K562 (cell line): ENCODE measurements around the gene MEIS2. TPM values are rescaled to one million over a fixed set of nuclear protein-coding genes. Genes with fewer than 3 reads are reported as not detected.

Experiments used
- ATAC-seq: fragments of 200-7000 bp; cut with Tn5 transposase; 3 replicates; pipeline ENCODE4 v1.9.1; 2020; ENCODE audit warnings: moderate library complexity
- BruUV-seq: library from RNA; stranded (reverse); fragments of 400-500 nt; replicated peaks from 2 replicates; lab custom pipeline; 2021; lab: Mats Ljungman, UMichigan
- CTCF ChIA-PET: fragments of 300-600 bp; formaldehyde crosslinking; extraction: SDS; loops from one replicate; lab custom pipeline; 2021; ENCODE audit warnings: low intra/inter-chr PET ratio; lab: Yijun Ruan, JAX
- POLR2A ChIA-PET: fragments of 300-600, 350-650 bp; sonication (Branson Sonifier 250); formaldehyde crosslinking; extraction: SDS; loops from one replicate; lab custom pipeline; 2021; ENCODE audit warnings: antibody characterized with exemption, inconsistent platforms; lab: Yijun Ruan, JAX
- DNase-seq, 4 experiments: peaks; one replicate each; pipeline versions ENCODE4 v3.0.0 to v3.0.0-alpha.2; 2011 to 2018; ENCODE audit warnings: low spot score in 3 of 4, mixed read lengths in 3 of 4; ENCODE audit errors: extremely low read depth in 1 of 4
- FAIRE-seq: peaks from 2 replicates; lab custom pipeline; 2011; peaks lifted over from hg19 to GRCh38; lab: Jason Lieb, UNC
- H2AFZ ChIP-seq: 2 replicates; pipeline ENCODE4 v1.6.0; 2011; ENCODE audit warnings: low read depth, low read length, control low read depth, inconsistent platforms
- H3K27ac ChIP-seq: fragments of 200-600 bp; 3 replicates; pipeline ENCODE4 v1.8.0; 2011; ENCODE audit warnings: low read depth, mild to moderate bottlenecking, control low read depth, inconsistent platforms, low read length, moderate library complexity, mixed read lengths; ENCODE audit errors: extremely low read depth
- H3K27me3 ChIP-seq, 2 experiments: fragments of 300-600 bp in 1 of 2; 2 replicates in 1 of 2; 3 replicates in 1 of 2; pipeline versions ENCODE4 v1.6.0 to v1.8.0; 2011; ENCODE audit warnings: inconsistent platforms in 2 of 2, low read length in 2 of 2, mild to moderate bottlenecking in 1 of 2, mixed read lengths in 1 of 2, moderate library complexity in 1 of 2; ENCODE audit not compliant: control insufficient read depth in 2 of 2, insufficient read depth in 2 of 2
- H3K36me3 ChIP-seq: fragments of 300-600 bp; 3 replicates; pipeline ENCODE4 v1.8.0; 2011; ENCODE audit warnings: mild to moderate bottlenecking, low read length, inconsistent platforms; ENCODE audit not compliant: control insufficient read depth, insufficient read depth
- H3K4me1 ChIP-seq, 2 experiments: fragments of 200-600 bp in 1 of 2; replicated peaks in 1 of 2; 2 replicates in 1 of 2; 3 replicates in 1 of 2; pipeline versions ENCODE4 v1.5.1 to v1.8.0; 2011; ENCODE audit warnings: inconsistent platforms in 2 of 2, low read length in 2 of 2, mild to moderate bottlenecking in 1 of 2, mixed read lengths in 1 of 2, moderate library complexity in 1 of 2; ENCODE audit not compliant: control insufficient read depth in 2 of 2, insufficient read depth in 2 of 2
- H3K4me2 ChIP-seq: 2 replicates; pipeline ENCODE4 v1.6.1; 2011; ENCODE audit warnings: low read length, control low read depth, inconsistent platforms, mixed read lengths; ENCODE audit not compliant: insufficient read depth
- H3K4me3 ChIP-seq: fragments of 200-600 bp; sonication (generic), shearing (Covaris generic); 2 replicates; pipeline ENCODE4 v1.5.1; 2016; ENCODE audit warnings: control low read depth, inconsistent platforms
- H3K79me2 ChIP-seq: fragments of 200-600 bp; 3 replicates; pipeline ENCODE4 v1.8.0; 2011; ENCODE audit warnings: low read length, inconsistent platforms; ENCODE audit not compliant: control insufficient read depth, insufficient read depth
- H3K9ac ChIP-seq, 2 experiments: 2 replicates each; pipeline versions ENCODE4 v1.6.0 to v1.6.1; 2011; ENCODE audit warnings: low read depth in 2 of 2, low read length in 2 of 2, control low read depth in 1 of 2, inconsistent platforms in 1 of 2, mild to moderate bottlenecking in 1 of 2, mixed read lengths in 1 of 2; ENCODE audit not compliant: insufficient read depth in 1 of 2
- H3K9me1 ChIP-seq: one replicate; pipeline ENCODE4 v1.6.0; 2011; ENCODE audit warnings: inconsistent platforms, mild to moderate bottlenecking, low read length, moderate library complexity; ENCODE audit not compliant: control insufficient read depth, insufficient read depth
- H3K9me3 ChIP-seq: replicated peaks from 2 replicates; pipeline ENCODE4 v1.5.1; 2011; ENCODE audit warnings: low read depth, low read length, inconsistent platforms; ENCODE audit not compliant: control insufficient read depth, insufficient read depth
- H4K20me1 ChIP-seq: replicated peaks from 2 replicates; pipeline ENCODE4 v1.6.1; 2011; ENCODE audit warnings: low read length, inconsistent platforms, mixed read lengths; ENCODE audit not compliant: control insufficient read depth, insufficient read depth
- ARHGAP35 ChIP-seq: fragments of 450-650 bp; IDR thresholded peaks from 2 replicates; pipeline ENCODE4 v1.6.1; 2018; ENCODE audit not compliant: partially characterized antibody
- ARID1B ChIP-seq: fragments of 450-650 bp; IDR thresholded peaks from 2 replicates; pipeline ENCODE4 v1.6.1; 2016; ENCODE audit warnings: antibody characterized with exemption, mild to moderate bottlenecking, inconsistent platforms
- BRF2 ChIP-seq: IDR thresholded peaks from 3 replicates; pipeline ENCODE4 v1.6.1; 2011; ENCODE audit warnings: borderline replicate concordance, mild to moderate bottlenecking; ENCODE audit not compliant: insufficient read length, insufficient read depth
- CBFA2T3 ChIP-seq: fragments of 450-650 bp; IDR thresholded peaks from 2 replicates; pipeline ENCODE4 v1.6.1; 2017
- FOXK2 ChIP-seq, 2 experiments: fragments of 450-650 bp; IDR thresholded peaks in 1 of 2; conservative IDR thresholded peaks in 1 of 2; 2 replicates each; pipeline ENCODE4 v1.6.1; 2016; ENCODE audit warnings: low read depth in 2 of 2, mild to moderate bottlenecking in 1 of 2
- KLF6 ChIP-seq: fragments of 250-450 bp; sonication (Bioruptor Pico); IDR thresholded peaks from 2 replicates; pipeline ENCODE4 v1.4.0; 2020; ENCODE audit warnings: mild to moderate bottlenecking, moderate library complexity, borderline replicate concordance
- MEIS2 ChIP-seq: fragments of 450-650 bp; IDR thresholded peaks from 2 replicates; pipeline ENCODE4 v1.6.1; 2014; ENCODE audit warnings: mild to moderate bottlenecking; ENCODE audit not compliant: partially characterized antibody
- PHB ChIP-seq: fragments of 250-450 bp; sonication (Bioruptor Pico); IDR thresholded peaks from 2 replicates; pipeline ENCODE4 v1.5.0; 2021
- SETDB1 ChIP-seq: IDR thresholded peaks from one replicate; pipeline ENCODE4 v1.6.1; 2012; ENCODE audit warnings: low read length, control low read depth, inconsistent platforms
- SRF ChIP-seq, 2 experiments: fragments of 250-450, 450-650 bp in 1 of 2; sonication (Bioruptor Pico) in 1 of 2; sonication (generic) in 1 of 2; formaldehyde crosslinking; IDR thresholded peaks; 2 replicates each; pipeline versions ENCODE4 v1.5.0 to v1.5.1; 2020 to 2022; ENCODE audit warnings: mild to moderate bottlenecking in 1 of 2, missing genetic modification reagents in 1 of 2
- ZBTB12 ChIP-seq: fragments of 250-450 bp; sonication (Bioruptor Pico); IDR thresholded peaks from 2 replicates; pipeline ENCODE4 v1.4.0; 2020
- WGBS: fragments of 100-300 bp; shearing (Covaris generic); methylation state at CpG from one replicate; pipeline ENCODE4 v1.1.6; 2016; ENCODE audit warnings: low coverage, mixed read lengths; ENCODE audit not compliant: insufficient coverage; ENCODE audit errors: missing lambda C conversion rate; 5-methylcytosine and 5-hydroxymethylcytosine counted together
- in situ Hi-C: fragments of 300-500 bp; cut with MboI; formaldehyde crosslinking; loops from 4 replicates; pipeline ENCODE4 v1.15.0; 2018; ENCODE audit warnings: inconsistent platforms, mixed read lengths
- intact Hi-C: fragments of 100-400 bp; cut with micrococcal nuclease; formaldehyde crosslinking; loops from 2 replicates; pipeline ENCODE4 v1.14.2; 2022
- polyA plus RNA-seq, 8 experiments: library from polyadenylated mRNA; depleted of rRNA in 4 of 8; stranded (reverse) in 5 of 8; unstranded in 3 of 8; fragments of >200 nt; fragmentation: Nextera tagmentation in 2 of 8; fragmentation: Illumina TruSeq in 1 of 8; extraction: Ambion mirVana in 2 of 8; extraction: Trizol in 1 of 8; gene quantifications; 2 replicates each; pipeline versions ENCODE4 v1.2.1 to v1.2.3, GENCODE V29; 2011 to 2014; ENCODE audit warnings: inconsistent platforms in 1 of 8, missing spikeins in 1 of 8
- total RNA-seq, 7 experiments: library from RNA; depleted of rRNA in 6 of 7; stranded (reverse); fragments of >200 nt in 6 of 7; fragmentation: Illumina TruSeq in 2 of 7; extraction: Trizol in 2 of 7; gene quantifications; 2 replicates each; pipeline versions ENCODE4 v1.2.1 to v1.2.3, GENCODE V29; 2011 to 2021; ENCODE audit warnings: low replicate concordance in 1 of 7
- TF ChIP-seq, protein P1 (sequence below): sonication (generic); formaldehyde crosslinking; IDR thresholded peaks from 2 replicates; pipeline ENCODE4 v1.5.0; 2020; ENCODE audit warnings: missing genetic modification reagents

Gene MEIS2
- total and polyA plus RNA-seq, 9 of the 15 experiments (the other 6 are each of a cell fraction or from before 2014, with no cell fraction given), result 7.5 to 64.2 (median 22.3) TPM

DNA sequence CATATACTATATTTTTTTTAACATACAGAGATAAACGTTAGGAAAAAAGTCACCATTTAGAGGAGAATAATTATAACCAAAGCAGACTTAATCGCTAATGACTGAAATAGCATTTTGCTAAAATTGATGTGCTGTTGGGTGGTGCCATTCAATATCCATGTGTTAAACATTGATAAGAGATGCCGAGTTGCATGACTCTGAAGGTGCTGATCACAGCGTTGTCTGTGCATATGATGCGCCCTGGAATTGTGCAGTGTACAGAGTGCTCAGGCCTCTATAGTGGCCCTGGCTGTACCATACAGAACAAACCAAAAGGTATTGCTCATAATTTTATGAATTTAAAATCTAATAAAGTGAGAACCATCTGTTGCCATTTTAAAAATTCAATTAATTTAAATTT is 168.3 kb downstream of the MEIS2 start:
- Histone ChIP-seq H3K4me2 (no peak overlapping the region), H4K20me1 (no peaks in the 10 kb centered on the region), H3K9me1 (no peaks in the 10 kb centered on the region), H3K4me1 (no peaks in the 10 kb centered on the region; a peak in 2 of 5 replicates), H3K36me3 (peaks cover 20% of the 10 kb centered on the region; the same call in 2 of the 3 replicates), H2AFZ (no peak overlapping the region), H3K27me3 (no peaks in the 10 kb centered on the region), H3K79me2 (no peaks in the 10 kb centered on the region), H3K9ac (no peak overlapping the region), H3K9me3 (peaks cover 7% of the 10 kb centered on the region), H3K27ac (no peak overlapping the region), H3K4me3 (no peak overlapping the region)
- DNase-seq, result peak; percentile 15 to 47 (median 36)
- ChIA-PET POLR2A (interaction anchor here (0.6 to 0.8 kb wide), 2 partner anchors 174 to 1459 kb away, joined by 3 read pairs; no protein-coding TSS in a partner anchor), CTCF (no interaction called here)
- in situ Hi-C loops, result no loop called here
- peak; percentile 86 for ATAC-seq
- intact Hi-C loops, result no loop called here
- BruUV-seq, result no TSS peak
- peak; percentile 69 for FAIRE-seq
- 31% methylated on average over 5 of the region's 5 CpGs for WGBS
- TF ChIP-seq SRF (CRISPR knock-in tag; IDR thresholded peaks at IDR 0.05), result no peak
- no peak for TF ChIP-seq ARHGAP35
- no peak for TF ChIP-seq ZBTB12 (CRISPR knock-in tag)
- TF ChIP-seq ARID1B, result peak; percentile 44; the same call in 1 of the 2 replicates
- no peak for TF ChIP-seq BRF2
- no peak for TF ChIP-seq KLF6
- TF ChIP-seq SETDB1, result no peak
- peak; percentile 44; the same call in 1 of the 2 replicates for TF ChIP-seq CBFA2T3
- TF ChIP-seq MEIS2, result peak; percentile 35
- TF ChIP-seq PHB (CRISPR knock-in tag), result no peak
- TF ChIP-seq, protein P1, sequence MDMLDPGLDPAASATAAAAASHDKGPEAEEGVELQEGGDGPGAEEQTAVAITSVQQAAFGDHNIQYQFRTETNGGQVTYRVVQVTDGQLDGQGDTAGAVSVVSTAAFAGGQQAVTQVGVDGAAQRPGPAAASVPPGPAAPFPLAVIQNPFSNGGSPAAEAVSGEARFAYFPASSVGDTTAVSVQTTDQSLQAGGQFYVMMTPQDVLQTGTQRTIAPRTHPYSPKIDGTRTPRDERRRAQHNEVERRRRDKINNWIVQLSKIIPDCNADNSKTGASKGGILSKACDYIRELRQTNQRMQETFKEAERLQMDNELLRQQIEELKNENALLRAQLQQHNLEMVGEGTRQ (CRISPR knock-in tag), result no peak
- TF ChIP-seq FOXK2 (conservative IDR thresholded peaks at IDR 0.05 in 1 of 2, IDR thresholded peaks at IDR 0.05 in 1 of 2; ENCODE audit: low read depth in 2 of 2), result no peak
